ENCODE results near the gene ARHGAP23.

ARHGAP23 gene

GRCh38 chr17:38556239-38556638 lies 128.0 kb downstream of the ARHGAP23 start:
- DNase-seq, result no peak

- DNase-seq, result no peak
Measured at GRCh38 chr17:38557396-38557795, 129.1 kb downstream of the ARHGAP23 start.

- DNase-seq, result peak; percentile 92
Measured at GRCh38 chr17:38557836-38558727, 129.8 kb downstream of the ARHGAP23 start.

GRCh38 chr17:38558728-38559050 lies 130.4 kb downstream of the ARHGAP23 start:
- DNase-seq, result no peak

- peak; percentile 82 for DNase-seq
Measured at GRCh38 chr17:38559051-38559879, 131.0 kb downstream of the ARHGAP23 start.

- no peak for DNase-seq
Measured at GRCh38 chr17:38559880-38560230, 131.6 kb downstream of the ARHGAP23 start.

- no peak for DNase-seq
Measured at GRCh38 chr17:38560503-38561318, 132.4 kb downstream of the ARHGAP23 start.

GRCh38 chr17:38561416-38562214 lies 133.4 kb downstream of the ARHGAP23 start:
- DNase-seq, result no peak

Data from femur (tissue), 1 donor.